Endothelial cell (in vitro differentiated cells): Measurements from ENCODE around the gene ARVCF. TPM values are rescaled to one million over a fixed set of nuclear protein-coding genes. Genes with fewer than 3 reads are reported as not detected.
A peak's percentile ranks its signal among the peaks of the same experiment; 100 is the strongest.
"Not testable (repeated sequence)": the region's sequence is repeated elsewhere in the genome, so short reads cannot be mapped to it uniquely, and the experiment has no call there.

Experiments
- DNase-seq: peaks from one replicate; pipeline ENCODE4 v3.0.0; 2021; ENCODE audit warnings: low spot score
- H3K27ac Mint-ChIP-seq: one replicate; pipeline ENCODE4 v1.8.0; 2021; ENCODE audit warnings: mixed read lengths, inconsistent platforms; ENCODE audit not compliant: unreplicated experiment
- H3K27me3 Mint-ChIP-seq: one replicate; pipeline ENCODE4 v1.8.0; 2021; ENCODE audit warnings: mild to moderate bottlenecking, moderate library complexity, mixed read lengths, inconsistent platforms; ENCODE audit not compliant: unreplicated experiment
- H3K36me3 Mint-ChIP-seq: one replicate; pipeline ENCODE4 v1.8.0; 2021; ENCODE audit warnings: mild to moderate bottlenecking, low read depth, mixed read lengths, inconsistent platforms; ENCODE audit not compliant: unreplicated experiment
- H3K4me1 Mint-ChIP-seq: one replicate; pipeline ENCODE4 v1.8.0; 2021; ENCODE audit warnings: mild to moderate bottlenecking, mixed read lengths, inconsistent platforms; ENCODE audit not compliant: unreplicated experiment
- H3K4me3 Mint-ChIP-seq: one replicate; pipeline ENCODE4 v1.8.0; 2021; ENCODE audit warnings: mild to moderate bottlenecking, mixed read lengths, inconsistent platforms; ENCODE audit not compliant: unreplicated experiment
- H3K9me3 Mint-ChIP-seq: one replicate; pipeline ENCODE4 v1.8.0; 2021; ENCODE audit warnings: mixed read lengths, inconsistent platforms; ENCODE audit not compliant: unreplicated experiment
- CTCF ChIP-seq: fragments of 200-600 bp; sonication (generic); IDR thresholded peaks from one replicate; pipeline ENCODE4 v1.5.0; 2021; ENCODE audit warnings: antibody characterized with exemption; ENCODE audit not compliant: unreplicated experiment
- microRNA-seq: library from miRNA; unstranded; fragments of <30 nt; microRNA quantifications from one replicate; pipeline ENCODE4, GENCODE V29; 2020; ENCODE audit not compliant: unreplicated experiment
- total RNA-seq: library from RNA; stranded (reverse); fragmentation: NEBNext Ultra II Directional; extraction: Animal tissue kit (Norgen Biotek cat#: 25700); gene quantifications from one replicate; pipeline ENCODE4 v1.2.1, GENCODE V29; 2021; ENCODE audit not compliant: unreplicated experiment

ARVCF gene
- total RNA-seq, 1 donor from 2014 or later = 67.3 TPM

DNA sequence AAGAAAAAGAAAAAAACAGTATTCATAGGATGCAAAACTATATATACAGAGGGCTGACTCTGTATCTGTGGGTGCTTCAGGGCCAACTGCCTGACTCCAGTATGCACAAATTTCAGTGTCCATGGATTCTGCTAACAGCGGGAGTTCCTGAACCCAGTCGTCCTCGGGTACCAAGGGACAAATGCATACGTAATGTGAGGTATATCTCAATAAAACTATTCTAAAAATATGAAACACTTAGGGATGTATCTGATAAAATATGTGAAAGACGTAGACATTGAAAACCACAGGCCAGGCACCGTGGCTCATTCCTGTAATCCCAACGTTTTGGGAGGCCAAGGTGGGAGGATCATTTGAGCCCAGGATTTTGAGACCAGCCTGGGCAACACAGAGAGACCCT, 88.9 kb downstream of the ARVCF start:
- Mint-ChIP-seq H3K27me3 (no peaks in the 10 kb centered on the region), H3K4me3 (no peak overlapping the region), H3K27ac (no peak overlapping the region), H3K9me3 (no peaks in the 10 kb centered on the region), H3K4me1 (no peaks in the 10 kb centered on the region), H3K36me3 (peaks cover 2% of the 10 kb centered on the region)
- no peak for TF ChIP-seq CTCF
- no peak for DNase-seq

DNA sequence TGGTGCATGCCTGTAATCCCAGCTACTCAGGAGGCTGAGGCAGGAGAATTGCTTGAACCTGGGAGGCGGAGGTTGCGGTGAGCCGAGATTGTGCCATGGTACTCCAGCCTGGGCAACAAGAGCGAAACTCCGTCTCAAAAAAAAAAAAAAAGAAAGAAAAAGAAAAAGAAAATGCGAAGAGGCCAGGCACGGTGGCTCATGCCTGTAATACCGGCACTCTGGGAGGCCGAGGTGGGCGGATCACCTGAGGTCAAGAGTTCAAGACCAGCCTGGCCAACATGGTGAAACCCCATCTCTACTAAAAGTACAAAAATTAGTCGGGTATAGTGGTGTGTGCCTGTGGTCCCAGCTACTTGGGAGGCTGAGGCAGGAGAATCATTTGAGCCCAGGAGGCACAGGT, 90.6 kb downstream of the ARVCF start:
- H3K27me3 Mint-ChIP-seq, H3K4me3 Mint-ChIP-seq, DNase-seq, H3K4me1 Mint-ChIP-seq, H3K9me3 Mint-ChIP-seq, H3K27ac Mint-ChIP-seq, H3K36me3 Mint-ChIP-seq: not testable (repeated sequence)

DNA sequence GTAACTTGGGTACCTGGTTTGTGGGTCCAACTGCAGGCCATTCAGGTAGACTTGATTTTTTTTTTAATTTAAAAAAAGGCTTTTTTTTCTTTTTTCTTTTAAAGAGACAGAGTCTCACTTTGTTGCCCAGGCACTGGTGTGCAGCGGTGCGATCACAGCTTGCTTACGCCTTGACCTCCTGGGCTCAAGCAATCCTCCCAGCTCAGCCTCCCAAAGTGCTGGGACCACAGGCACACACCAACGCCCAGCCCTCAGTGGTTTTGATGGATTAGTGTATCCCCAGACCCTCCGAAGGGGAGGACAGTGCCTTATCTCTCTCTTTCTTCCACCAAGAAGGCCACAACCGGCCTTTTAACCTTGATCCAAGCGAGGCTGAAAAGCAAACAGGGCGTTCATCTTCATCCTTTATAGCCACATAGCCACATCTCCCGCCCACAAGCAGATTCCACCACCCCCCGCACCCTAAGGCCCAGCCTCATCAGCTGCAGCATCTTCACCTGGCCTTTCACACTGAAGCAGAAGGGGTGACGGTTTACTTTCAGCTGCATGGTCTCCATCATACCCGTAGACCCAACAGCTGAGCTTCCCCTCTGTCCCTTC, 92.6 kb downstream of the ARVCF start:
- no peak for TF ChIP-seq CTCF
- H3K27ac Mint-ChIP-seq = no peak overlapping the region
- H3K4me3 Mint-ChIP-seq = no peak overlapping the region
- H3K9me3 Mint-ChIP-seq = no peaks in the 10 kb centered on the region
- no peaks in the 10 kb centered on the region for H3K27me3 Mint-ChIP-seq
- H3K36me3 Mint-ChIP-seq = no peaks in the 10 kb centered on the region
- DNase-seq = no peak
- H3K4me1 Mint-ChIP-seq = no peaks in the 10 kb centered on the region

DNA sequence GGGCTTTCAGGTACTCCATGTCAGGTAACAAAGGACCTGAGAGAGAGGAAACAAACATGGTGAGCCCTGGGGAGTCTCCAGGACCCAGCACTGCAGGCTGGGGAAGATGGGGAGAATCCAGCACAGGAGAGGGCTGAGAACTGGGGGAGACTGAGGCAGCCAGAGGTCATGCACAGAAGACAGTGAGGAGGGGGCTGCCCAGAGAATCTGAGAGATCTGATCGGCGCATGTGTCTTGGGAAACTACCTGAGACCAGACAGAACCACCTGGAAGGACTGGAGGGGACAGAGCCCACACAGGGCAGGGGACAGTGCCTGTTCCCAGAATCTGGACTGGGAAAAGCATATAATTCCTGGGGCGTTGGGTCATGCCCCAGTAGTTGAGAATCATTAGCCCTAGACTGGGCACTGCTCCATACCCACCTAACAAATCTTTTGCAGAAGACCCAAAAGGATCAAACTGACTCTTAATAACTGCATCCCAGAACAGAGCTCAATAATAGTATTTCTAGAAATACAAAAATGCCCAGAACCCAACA, 95.0 kb downstream of the ARVCF start:
- Mint-ChIP-seq H3K27me3 (no peaks in the 10 kb centered on the region), H3K4me3 (no peak overlapping the region), H3K27ac (no peak overlapping the region), H3K36me3 (peaks cover 3% of the 10 kb centered on the region), H3K4me1 (no peaks in the 10 kb centered on the region), H3K9me3 (no peaks in the 10 kb centered on the region)
- no peak for TF ChIP-seq CTCF
- no peak for DNase-seq

Small RNA genes lying within 50 kb of the gene (microRNA-seq; reads per million reads assigned to microRNA genes)
- gene MIR185 (250 reads per million, percentile 87 among the genes with 10 or more reads in this experiment), gene MIR4761 (not detected)

Other genes with a start within 250 kb of the ARVCF start
- 3.7 TPM for gene GNB1L, start 161.9 kb downstream of the ARVCF start, total RNA-seq
- 20.3 TPM for gene RTL10, start 161.9 kb downstream of the ARVCF start, total RNA-seq
- gene COMT, start 75.1 kb downstream of the ARVCF start, total RNA-seq = 49.0 TPM
- 23.0 TPM for gene TXNRD2, start 75.0 kb downstream of the ARVCF start, total RNA-seq
- gene TANGO2, start 4.3 kb upstream of the ARVCF start, total RNA-seq = 15.3 TPM
- 46.6 TPM for gene DGCR8, start 63.4 kb upstream of the ARVCF start, total RNA-seq
- 142 TPM for gene RANBP1, start 99.3 kb upstream of the ARVCF start, total RNA-seq
- 44.8 TPM for gene TRMT2A, start 100.4 kb upstream of the ARVCF start, total RNA-seq
- gene ZDHHC8, start 115.0 kb upstream of the ARVCF start, total RNA-seq = 118 TPM
- gene CCDC188, start 134.2 kb upstream of the ARVCF start, total RNA-seq = not detected